Cardiac fibroblast (primary cell): Measurements from ENCODE around the gene TGM5.

Source experiments
- DNase-seq, 2 donors: peaks; one replicate each; pipeline versions ENCODE4 v3.0.0 to v3.0.0-alpha.2; 2010; ENCODE audit warnings: low read depth in 2 of 2
- H3K4me3 ChIP-seq, 2 donors: replicated peaks in 1 of 2; 1 replicate in 1 of 2; 2 replicates in 1 of 2; pipeline ENCODE4 v1.5.1; 2011; ENCODE audit warnings: low read depth in 2 of 2, low read length in 2 of 2, mild to moderate bottlenecking in 2 of 2, moderate library complexity in 1 of 2
- TF ChIP-seq, protein P1 (sequence below): IDR thresholded peaks from one replicate; pipeline ENCODE4 v1.5.1; 2011; ENCODE audit warnings: low read depth, mild to moderate bottlenecking, low read length, inconsistent platforms

Gene TGM5

DNA sequence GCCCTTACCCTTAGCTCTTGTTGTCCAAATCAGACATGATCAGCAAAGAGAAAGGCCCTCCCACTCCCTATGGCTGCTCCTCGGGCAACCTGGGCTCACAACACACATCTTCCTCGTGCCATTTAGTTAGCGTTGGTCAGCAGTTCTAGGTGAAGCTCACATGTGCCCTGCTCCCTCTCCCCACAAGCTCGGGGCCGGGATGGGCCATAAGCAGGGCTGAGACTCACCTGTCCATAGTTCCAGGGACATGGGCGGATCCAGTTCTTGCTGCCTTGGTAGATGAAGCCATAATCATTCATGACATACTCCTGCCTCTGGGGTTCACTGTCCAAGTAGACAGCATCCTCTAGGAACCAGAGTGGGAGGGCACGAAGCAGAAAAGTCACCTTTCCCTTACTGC lies 10.4 kb downstream of the TGM5 start:
- DNase-seq, result no peak
- TF ChIP-seq, protein P1, sequence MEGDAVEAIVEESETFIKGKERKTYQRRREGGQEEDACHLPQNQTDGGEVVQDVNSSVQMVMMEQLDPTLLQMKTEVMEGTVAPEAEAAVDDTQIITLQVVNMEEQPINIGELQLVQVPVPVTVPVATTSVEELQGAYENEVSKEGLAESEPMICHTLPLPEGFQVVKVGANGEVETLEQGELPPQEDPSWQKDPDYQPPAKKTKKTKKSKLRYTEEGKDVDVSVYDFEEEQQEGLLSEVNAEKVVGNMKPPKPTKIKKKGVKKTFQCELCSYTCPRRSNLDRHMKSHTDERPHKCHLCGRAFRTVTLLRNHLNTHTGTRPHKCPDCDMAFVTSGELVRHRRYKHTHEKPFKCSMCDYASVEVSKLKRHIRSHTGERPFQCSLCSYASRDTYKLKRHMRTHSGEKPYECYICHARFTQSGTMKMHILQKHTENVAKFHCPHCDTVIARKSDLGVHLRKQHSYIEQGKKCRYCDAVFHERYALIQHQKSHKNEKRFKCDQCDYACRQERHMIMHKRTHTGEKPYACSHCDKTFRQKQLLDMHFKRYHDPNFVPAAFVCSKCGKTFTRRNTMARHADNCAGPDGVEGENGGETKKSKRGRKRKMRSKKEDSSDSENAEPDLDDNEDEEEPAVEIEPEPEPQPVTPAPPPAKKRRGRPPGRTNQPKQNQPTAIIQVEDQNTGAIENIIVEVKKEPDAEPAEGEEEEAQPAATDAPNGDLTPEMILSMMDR, result no peak
- no peak overlapping the region for H3K4me3 ChIP-seq

DNA sequence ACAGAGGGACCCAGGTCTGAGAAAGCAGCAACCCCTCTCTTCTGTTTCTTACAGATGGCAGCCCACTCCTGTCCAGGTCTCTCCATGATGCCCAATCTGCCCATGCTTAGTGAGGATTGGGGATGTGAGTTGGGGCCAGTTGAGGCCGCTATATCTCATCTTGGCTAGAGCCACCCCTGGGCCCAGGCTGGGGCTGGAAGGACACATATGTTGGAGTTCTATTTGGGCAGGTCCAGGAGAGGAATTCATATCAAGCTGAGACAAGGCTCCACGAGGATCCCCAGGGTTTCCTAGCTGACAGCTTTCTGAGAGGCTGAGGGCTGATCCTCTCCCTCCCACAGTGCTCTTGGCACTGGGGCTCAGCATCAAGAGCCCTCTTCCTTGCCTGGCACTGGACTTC lies 11.4 kb downstream of the TGM5 start:
- TF ChIP-seq, protein P1, result no peak
- no peak for DNase-seq
- H3K4me3 ChIP-seq, result no peak overlapping the region

DNA sequence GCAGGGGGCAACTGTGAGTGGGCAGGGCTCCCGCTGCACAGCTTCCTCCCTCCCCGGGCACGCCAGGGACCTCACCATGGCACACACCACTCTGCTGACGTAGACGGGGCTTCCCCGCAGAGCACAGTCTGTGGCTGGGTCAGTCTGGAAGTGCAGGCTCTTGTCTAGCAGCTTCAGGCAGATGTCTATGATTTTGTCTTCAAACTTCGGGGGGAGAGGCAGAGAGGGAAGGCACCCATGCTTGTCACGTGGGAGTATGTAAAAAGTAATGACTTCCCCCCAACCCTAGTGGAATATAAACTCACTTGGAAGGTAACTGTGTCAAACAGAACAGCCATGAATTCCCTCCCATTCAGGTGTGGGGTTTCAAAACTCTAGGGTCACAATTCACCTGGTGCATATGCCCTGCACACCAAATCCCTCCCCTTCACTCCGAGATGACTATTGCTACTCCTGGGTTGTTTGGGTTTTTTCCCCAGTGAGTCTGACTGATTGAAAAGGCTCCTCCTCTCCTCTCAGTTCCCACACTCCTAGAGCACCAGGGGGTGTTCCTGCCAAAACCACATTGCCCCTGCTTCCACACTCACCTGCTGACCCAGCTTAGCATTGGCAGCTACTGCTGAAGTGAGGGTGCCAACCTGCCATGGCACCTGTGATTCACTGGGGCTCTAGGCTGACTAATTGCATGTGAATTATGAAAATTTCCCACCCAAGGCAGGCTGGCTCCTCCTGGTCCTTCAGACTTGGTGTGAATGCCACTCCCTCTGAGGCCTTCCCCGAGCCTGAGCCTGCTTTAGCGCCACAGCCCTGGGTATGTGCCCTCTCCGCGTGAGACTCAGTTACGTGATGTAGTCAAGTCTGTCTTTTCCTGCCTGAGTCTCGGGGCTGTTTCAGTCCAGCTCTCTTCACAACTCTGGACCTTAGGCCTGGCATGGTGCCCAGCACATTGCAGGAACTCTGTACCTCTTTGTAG lies 13.0 kb downstream of the TGM5 start:
- TF ChIP-seq, protein P1, result no peak
- no peak overlapping the region for H3K4me3 ChIP-seq
- DNase-seq, result peak; percentile 29 to 50

DNA sequence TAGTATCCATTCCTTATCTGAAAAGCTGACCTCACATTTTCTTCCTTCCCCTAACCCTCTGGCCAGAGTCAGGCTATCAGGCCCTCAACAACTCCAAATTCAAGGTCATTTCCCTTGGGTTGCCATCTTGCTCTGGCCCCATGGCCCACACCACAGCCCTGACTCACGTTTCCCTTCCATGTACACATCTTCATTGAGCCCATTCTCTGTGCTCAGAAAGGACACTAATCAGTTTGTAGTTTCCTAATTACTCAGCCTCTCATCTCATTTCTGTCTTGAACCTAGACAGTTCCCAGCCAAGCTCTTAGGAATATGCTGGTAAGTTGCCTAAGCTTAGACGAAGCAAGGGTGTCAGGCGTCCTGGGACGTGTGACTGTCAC lies 14.9 kb downstream of the TGM5 start:
- no peak for DNase-seq
- H3K4me3 ChIP-seq, result no peak overlapping the region
- TF ChIP-seq, protein P1, result no peak

DNA sequence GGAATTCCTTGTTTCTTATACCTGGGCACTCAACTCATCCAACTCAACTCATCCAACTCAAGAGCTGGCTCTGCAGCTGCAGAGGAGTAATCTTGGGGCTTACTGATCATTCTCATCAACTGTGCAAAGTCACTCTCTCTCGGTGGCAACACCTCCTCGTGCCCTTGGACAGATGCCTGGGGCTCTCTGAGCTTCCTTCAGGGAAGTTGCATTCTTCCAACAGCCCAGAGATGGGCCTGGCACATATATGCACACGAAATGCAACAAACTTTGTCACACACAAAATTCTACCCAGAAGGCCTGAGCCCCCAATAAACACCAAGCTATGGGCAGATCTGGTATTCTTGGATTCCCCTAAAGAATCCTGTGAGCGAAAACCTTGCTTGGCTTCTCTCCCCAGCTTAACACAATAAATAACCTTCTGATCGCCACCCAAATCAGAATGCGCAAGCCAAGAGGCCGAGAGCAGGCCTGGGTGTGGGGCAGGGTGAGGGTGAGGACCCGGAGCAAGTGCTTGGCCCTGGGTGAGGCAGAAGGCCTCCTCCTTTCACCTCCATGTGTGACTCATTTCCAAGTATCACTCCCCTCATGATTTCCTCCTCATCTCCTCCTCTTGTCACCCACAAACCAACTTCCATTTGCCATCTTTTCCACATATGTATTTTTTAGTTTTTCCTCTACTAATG lies 15.4 kb downstream of the TGM5 start:
- no peak for DNase-seq
- TF ChIP-seq, protein P1, result no peak

DNA sequence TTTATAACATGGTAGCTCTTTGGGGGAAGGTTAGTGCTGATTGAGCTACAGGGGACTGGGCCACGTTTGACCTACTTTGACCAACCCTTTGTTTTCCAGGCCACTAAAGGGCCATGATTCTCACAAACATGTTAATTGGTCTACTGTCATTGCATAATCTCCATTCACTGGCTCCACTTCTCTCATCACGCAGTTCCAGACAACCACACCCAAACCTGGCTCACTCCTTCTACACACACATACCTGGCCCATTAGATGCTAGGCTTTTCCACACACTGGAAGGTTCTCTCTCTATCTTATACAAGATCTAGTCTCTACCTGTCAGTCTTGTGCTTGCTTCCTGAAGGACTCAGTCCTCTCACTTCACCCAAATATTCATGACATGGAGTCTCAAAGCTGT lies 15.9 kb downstream of the TGM5 start:
- DNase-seq, result no peak

More for the DNA sequence above, 15.4 kb downstream of the TGM5 start:
- no peak overlapping the region for H3K4me3 ChIP-seq

More for the DNA sequence above, 15.9 kb downstream of the TGM5 start:
- TF ChIP-seq, protein P1, result no peak
- H3K4me3 ChIP-seq, result no peak overlapping the region
